ENCODE measurements around the gene JARID2. TPM values are rescaled to one million over a fixed set of nuclear protein-coding genes. Genes with fewer than 3 reads are reported as not detected.

JARID2 gene
- polyA plus RNA-seq, 1 donor from 2014 or later, result 25.5 TPM

DNA sequence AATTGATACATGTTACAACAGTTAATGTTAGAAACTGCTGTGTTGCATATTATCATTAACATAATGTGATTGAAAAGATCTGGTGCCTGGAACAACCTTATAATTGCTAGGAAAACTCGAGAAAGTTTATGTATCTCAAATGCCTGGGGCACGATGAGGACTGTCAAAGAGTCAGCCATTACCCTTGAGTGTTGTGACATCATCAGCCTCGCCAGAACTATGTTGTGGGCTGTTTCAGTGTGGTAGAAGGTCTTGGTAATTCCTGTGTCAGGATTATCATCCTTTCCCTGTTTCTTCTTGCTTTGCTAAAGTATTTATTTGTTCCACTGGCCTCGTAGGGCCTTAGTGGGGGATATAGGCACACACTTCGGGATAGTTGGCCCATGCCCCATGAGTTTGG, 231.9 kb downstream of the JARID2 start:
- H3K27me3 ChIP-seq (ENCODE audit: insufficient read depth, low read depth, low read length), result no peaks in the 10 kb centered on the region
- H3F3A ChIP-seq (ENCODE audit: insufficient read depth, low read length, poor library complexity, severe bottlenecking), result peaks cover 3% of the 10 kb centered on the region
- no peaks in the 10 kb centered on the region for H3K36me3 ChIP-seq (ENCODE audit: insufficient read depth, low read length)
- no peak overlapping the region for H3K4me2 ChIP-seq (ENCODE audit: low read length)
- TF ChIP-seq TAF1 (IDR thresholded peaks at IDR 0.05; ENCODE audit: low read depth) (no peak), MXI1 (conservative IDR thresholded peaks at IDR 0.05; ENCODE audit: poor library complexity, severe bottlenecking) (no peak), EP300 (conservative IDR thresholded peaks at IDR 0.05; ENCODE audit: poor library complexity, severe bottlenecking) (no peak), POLR2AphosphoS5 (IDR thresholded peaks at IDR 0.05) (no peak), EZH2 (IDR thresholded peaks at IDR 0.05; ENCODE audit: borderline replicate concordance, insufficient read depth, low read length, poor library complexity, severe bottlenecking) (no peak), RAD21 (conservative IDR thresholded peaks at IDR 0.05) (no peak), SMC3 (conservative IDR thresholded peaks at IDR 0.05; ENCODE audit: poor library complexity) (no peak)
- TF ChIP-seq, protein P1, sequence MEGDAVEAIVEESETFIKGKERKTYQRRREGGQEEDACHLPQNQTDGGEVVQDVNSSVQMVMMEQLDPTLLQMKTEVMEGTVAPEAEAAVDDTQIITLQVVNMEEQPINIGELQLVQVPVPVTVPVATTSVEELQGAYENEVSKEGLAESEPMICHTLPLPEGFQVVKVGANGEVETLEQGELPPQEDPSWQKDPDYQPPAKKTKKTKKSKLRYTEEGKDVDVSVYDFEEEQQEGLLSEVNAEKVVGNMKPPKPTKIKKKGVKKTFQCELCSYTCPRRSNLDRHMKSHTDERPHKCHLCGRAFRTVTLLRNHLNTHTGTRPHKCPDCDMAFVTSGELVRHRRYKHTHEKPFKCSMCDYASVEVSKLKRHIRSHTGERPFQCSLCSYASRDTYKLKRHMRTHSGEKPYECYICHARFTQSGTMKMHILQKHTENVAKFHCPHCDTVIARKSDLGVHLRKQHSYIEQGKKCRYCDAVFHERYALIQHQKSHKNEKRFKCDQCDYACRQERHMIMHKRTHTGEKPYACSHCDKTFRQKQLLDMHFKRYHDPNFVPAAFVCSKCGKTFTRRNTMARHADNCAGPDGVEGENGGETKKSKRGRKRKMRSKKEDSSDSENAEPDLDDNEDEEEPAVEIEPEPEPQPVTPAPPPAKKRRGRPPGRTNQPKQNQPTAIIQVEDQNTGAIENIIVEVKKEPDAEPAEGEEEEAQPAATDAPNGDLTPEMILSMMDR (IDR thresholded peaks at IDR 0.05; ENCODE audit: poor library complexity, severe bottlenecking), result no peak
- TF ChIP-seq, protein P2, sequence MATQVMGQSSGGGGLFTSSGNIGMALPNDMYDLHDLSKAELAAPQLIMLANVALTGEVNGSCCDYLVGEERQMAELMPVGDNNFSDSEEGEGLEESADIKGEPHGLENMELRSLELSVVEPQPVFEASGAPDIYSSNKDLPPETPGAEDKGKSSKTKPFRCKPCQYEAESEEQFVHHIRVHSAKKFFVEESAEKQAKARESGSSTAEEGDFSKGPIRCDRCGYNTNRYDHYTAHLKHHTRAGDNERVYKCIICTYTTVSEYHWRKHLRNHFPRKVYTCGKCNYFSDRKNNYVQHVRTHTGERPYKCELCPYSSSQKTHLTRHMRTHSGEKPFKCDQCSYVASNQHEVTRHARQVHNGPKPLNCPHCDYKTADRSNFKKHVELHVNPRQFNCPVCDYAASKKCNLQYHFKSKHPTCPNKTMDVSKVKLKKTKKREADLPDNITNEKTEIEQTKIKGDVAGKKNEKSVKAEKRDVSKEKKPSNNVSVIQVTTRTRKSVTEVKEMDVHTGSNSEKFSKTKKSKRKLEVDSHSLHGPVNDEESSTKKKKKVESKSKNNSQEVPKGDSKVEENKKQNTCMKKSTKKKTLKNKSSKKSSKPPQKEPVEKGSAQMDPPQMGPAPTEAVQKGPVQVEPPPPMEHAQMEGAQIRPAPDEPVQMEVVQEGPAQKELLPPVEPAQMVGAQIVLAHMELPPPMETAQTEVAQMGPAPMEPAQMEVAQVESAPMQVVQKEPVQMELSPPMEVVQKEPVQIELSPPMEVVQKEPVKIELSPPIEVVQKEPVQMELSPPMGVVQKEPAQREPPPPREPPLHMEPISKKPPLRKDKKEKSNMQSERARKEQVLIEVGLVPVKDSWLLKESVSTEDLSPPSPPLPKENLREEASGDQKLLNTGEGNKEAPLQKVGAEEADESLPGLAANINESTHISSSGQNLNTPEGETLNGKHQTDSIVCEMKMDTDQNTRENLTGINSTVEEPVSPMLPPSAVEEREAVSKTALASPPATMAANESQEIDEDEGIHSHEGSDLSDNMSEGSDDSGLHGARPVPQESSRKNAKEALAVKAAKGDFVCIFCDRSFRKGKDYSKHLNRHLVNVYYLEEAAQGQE (IDR thresholded peaks at IDR 0.05; ENCODE audit: borderline replicate concordance), result no peak
- H3K9me3 ChIP-seq (ENCODE audit: low read length), result no peaks in the 10 kb centered on the region
- no peak overlapping the region for H2AFZ ChIP-seq (ENCODE audit: low read depth, low read length)
- H4K20me1 ChIP-seq (ENCODE audit: insufficient read depth), result no peaks in the 10 kb centered on the region
- no peak overlapping the region for H3K27ac ChIP-seq (ENCODE audit: low read length)
- H3K4me3 ChIP-seq (ENCODE audit: low read length), result no peak overlapping the region
- peaks cover 37% of the 10 kb centered on the region for H3K79me2 ChIP-seq (replicated peaks; ENCODE audit: insufficient read depth, low read length)
- no peak overlapping the region for H3K9ac ChIP-seq (ENCODE audit: low read length)
- H3K9me2 ChIP-seq (ENCODE audit: insufficient read depth, low read length), result no peaks in the 10 kb centered on the region

DNA sequence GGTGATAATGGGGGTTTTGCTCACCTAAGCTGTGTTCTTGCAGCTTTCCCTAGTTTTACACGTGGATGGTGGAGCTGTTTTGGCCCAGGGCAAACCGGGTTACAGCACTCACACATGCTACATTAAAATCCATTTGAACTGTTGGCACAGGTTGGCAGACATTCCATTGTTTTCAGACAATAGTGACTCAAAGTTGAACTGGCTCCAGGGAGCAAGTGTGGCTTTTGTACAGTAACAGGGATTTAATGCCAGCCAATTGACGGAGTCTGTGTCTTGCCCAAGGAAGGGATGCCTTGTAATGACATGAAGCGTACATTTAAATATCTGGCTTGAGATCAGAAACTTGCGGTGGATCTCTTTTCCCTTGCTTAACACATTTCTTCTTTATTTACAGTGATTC, 233.9 kb downstream of the JARID2 start:
- no peak overlapping the region for H3K9ac ChIP-seq (ENCODE audit: low read length)
- H3K9me3 ChIP-seq (ENCODE audit: low read length), result no peaks in the 10 kb centered on the region
- TF ChIP-seq SMC3 (conservative IDR thresholded peaks at IDR 0.05; ENCODE audit: poor library complexity) (no peak), EP300 (conservative IDR thresholded peaks at IDR 0.05; ENCODE audit: poor library complexity, severe bottlenecking) (no peak), EZH2 (IDR thresholded peaks at IDR 0.05; ENCODE audit: borderline replicate concordance, insufficient read depth, low read length, poor library complexity, severe bottlenecking) (no peak), MXI1 (conservative IDR thresholded peaks at IDR 0.05; ENCODE audit: poor library complexity, severe bottlenecking) (no peak), TAF1 (IDR thresholded peaks at IDR 0.05; ENCODE audit: low read depth) (no peak), POLR2AphosphoS5 (IDR thresholded peaks at IDR 0.05) (no peak), RAD21 (conservative IDR thresholded peaks at IDR 0.05) (no peak)
- TF ChIP-seq, protein P2 (IDR thresholded peaks at IDR 0.05; ENCODE audit: borderline replicate concordance), result no peak
- TF ChIP-seq, protein P1 (IDR thresholded peaks at IDR 0.05; ENCODE audit: poor library complexity, severe bottlenecking), result no peak
- H4K20me1 ChIP-seq (ENCODE audit: insufficient read depth), result no peaks in the 10 kb centered on the region
- H3K36me3 ChIP-seq (ENCODE audit: insufficient read depth, low read length), result no peaks in the 10 kb centered on the region
- no peak overlapping the region for H3K4me3 ChIP-seq (ENCODE audit: low read length)
- no peak overlapping the region for H3K4me2 ChIP-seq (ENCODE audit: low read length)
- H3F3A ChIP-seq (ENCODE audit: insufficient read depth, low read length, poor library complexity, severe bottlenecking), result peaks cover 5% of the 10 kb centered on the region
- H3K27me3 ChIP-seq (ENCODE audit: insufficient read depth, low read depth, low read length), result no peaks in the 10 kb centered on the region
- peaks cover 45% of the 10 kb centered on the region for H3K79me2 ChIP-seq (replicated peaks; ENCODE audit: insufficient read depth, low read length)
- H3K9me2 ChIP-seq (ENCODE audit: insufficient read depth, low read length), result no peaks in the 10 kb centered on the region
- no peak overlapping the region for H2AFZ ChIP-seq (ENCODE audit: low read depth, low read length)
- no peak overlapping the region for H3K27ac ChIP-seq (ENCODE audit: low read length)
